DMS114 treated with DMSO at 0.1 percent for 48 hours (cell line): ENCODE data around the gene FAM221B.

Source experiments
- DNase-seq: peaks from one replicate; lab custom pipeline; 2025; ENCODE audit not compliant: unreplicated experiment; lab: John Stamatoyannopoulos, UW

FAM221B gene

GRCh38 chr9:35822926-35823325 lies 5.6 kb downstream of the FAM221B start:
- no peak for DNase-seq

- no peak for DNase-seq
These were observed 8.5 kb downstream of the FAM221B start for GRCh38 chr9:35820076-35820475.

- no peak for DNase-seq
These were observed 10.2 kb downstream of the FAM221B start for GRCh38 chr9:35818341-35818740.

DNA sequence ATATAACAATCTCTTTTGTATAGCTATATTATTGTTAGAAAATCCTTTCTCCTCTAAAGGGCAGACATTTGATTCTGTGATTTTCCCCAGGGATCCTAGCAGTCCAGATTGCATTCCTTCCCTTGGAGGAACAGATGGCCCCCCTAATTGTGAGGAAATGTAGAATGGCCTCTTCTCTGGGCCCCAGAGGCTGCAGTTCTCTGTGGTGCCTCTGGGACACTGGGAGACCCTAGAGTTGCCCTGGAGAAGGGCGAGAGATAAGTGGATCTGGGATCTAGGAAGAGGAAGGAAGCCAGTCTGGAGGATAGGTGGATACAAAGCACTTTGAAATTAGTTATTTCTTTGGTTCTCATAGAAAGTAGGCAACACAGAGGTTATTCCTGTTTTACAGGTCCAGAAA lies 11.8 kb downstream of the FAM221B start:
- peak; percentile 22 for DNase-seq

DNA sequence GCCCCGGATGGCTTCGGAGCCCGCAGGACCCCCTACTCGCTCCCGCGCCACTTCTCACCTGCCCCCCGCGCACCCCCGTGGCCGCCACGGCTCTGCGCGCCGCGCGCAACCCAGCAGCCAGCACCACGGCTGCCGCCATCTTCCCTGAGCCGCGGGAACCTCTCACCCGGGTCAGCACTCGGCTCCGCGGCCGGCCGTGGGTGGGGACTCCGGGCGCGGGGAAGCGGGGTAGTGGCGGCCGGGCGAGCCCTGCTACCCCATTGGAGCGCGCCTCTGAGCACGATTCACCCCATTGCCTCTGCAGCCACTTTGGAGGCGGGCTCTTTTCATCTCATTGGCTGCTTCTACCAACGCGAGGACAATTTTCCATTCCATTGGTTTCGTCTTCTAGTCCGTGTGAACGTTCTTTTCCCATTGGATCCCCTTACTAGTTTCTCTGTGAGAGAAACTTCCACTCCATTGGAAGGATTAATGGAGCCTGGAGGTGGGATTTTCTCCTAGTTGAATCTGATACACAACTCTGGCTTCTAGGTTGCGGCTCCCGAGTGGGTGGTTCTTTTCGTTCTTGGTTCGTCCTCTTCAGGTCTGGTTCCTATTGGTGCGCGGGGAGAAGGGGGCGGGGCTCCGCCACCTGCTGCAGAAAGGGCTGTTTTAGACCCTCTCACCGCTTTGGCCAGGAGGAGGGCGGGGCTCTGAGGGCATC lies 13.5 kb downstream of the FAM221B start, which contains the start of gene HINT2:
Gene HINT2, minus strand, starts transcription at position 202 of the 703 bp plus-strand sequence. Its CDS starts 63 bp downstream, at position 139.
- peak; percentile 99 for DNase-seq

DNA sequence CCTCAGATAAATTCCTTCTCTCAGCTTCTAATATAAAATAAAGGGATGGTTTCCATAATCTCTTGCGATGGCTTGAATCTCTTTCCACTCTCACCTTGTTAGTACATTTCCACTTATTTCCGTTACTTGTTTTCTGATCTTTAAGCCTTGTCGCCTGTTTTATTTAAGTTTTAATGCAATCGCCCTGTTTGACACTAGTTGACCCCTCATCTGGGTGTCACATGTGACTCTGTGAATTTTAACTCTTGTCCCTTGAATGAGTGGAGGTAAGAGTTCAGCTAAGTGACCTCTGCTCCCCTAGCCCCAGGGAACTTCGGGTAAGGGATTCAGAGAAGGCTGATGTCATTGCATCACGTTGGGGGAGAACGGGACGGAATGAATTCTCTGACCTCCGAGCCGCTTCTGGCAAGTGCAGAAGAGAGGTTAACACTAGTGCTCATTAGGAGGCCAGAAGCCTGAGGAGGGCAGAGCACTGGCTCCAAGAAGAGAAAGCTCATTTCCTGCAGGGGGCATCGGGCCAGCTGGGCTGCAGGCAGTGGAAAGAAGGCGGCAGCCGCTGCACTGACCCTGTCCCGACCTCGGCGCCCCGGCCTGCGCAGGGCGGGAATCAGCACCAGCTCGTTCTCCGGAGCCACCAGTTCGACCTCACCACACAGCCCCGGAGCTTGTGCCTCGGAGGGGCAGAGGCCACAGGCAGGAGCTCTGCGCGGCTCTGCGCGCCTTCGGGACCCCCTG lies 14.3 kb downstream of the FAM221B start:
- no peak for DNase-seq

- DNase-seq: no peak
These were observed 15.0 kb downstream of the FAM221B start for GRCh38 chr9:35813434-35814105.

DNA sequence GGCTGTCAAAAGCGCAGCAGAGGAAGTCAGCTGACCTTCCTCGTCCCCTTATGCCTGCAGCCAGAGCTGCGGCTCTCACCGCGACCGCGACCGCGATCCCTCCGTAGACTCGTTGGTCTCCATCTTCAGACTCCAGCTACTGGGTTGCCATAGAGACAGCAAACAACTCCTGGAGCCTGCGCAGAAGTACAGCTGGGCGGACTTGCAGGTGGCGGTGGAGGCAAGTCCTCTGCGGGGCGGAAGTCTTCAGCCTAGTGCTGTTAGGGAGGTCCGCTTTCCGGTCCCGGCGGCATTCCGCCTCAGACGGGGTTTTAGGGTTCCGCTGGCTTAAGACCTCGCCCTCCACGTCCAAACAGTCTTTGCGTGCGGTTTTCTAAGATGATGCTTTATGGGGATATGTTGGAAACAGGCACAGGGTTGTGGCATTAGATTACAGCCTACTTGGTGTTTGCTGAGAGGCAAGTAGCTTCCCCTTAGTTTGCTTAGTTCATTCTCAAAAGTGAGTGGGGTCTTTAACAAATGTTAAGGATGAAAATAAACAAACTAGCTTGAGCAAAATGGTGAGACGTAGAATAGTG lies 16.4 kb downstream of the FAM221B start, which contains the start of gene SPAG8:
Gene SPAG8, minus strand, starts transcription at position 238 of the 578 bp plus-strand sequence. Its CDS starts 115 bp downstream, at position 123.
- DNase-seq: peak; percentile 85

GRCh38 chr9:35811381-35812024 lies 17.0 kb downstream of the FAM221B start:
- DNase-seq: no peak

- no peak for DNase-seq
These were observed 18.4 kb downstream of the FAM221B start for GRCh38 chr9:35810122-35810521.

DNA sequence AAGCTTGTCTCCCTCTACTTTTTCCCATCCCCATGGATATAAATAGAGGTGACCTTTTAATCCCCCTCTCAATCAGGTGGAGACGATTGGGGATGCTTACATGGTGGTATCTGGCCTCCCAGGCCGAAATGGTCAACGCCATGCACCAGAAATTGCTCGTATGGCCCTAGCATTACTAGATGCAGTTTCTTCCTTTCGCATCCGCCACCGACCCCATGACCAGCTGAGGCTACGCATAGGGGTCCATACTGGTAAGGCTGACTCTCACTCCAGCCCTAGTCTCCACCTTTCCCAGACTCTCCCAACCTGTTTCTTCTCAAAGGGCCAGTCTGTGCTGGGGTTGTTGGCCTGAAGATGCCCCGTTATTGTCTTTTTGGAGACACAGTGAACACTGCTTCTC lies 20.1 kb downstream of the FAM221B start:
- DNase-seq: no peak

GRCh38 chr9:35806101-35806500 lies 22.4 kb downstream of the FAM221B start:
- DNase-seq: no peak

GRCh38 chr9:35801328-35802128 lies 27.0 kb downstream of the FAM221B start:
- DNase-seq: no peak

DNA sequence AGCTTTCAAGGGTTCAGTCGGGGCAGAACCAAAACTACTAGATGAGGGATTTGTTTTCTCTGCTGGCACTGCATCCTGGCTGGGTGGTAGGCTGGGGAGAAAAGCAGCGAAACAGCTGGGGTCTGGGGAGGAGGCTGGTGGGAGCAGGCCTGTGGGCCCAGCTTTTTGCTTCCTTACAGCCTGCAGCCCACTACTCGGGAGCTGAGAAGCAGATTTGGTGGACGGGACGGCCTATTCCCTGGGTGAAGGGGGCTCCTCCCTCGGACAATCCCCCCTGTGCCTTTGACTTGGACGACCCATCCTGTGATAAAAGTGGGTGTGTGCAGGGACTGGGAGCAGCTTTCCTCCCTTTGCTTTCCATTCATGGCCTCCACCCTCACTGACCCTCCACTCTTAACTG lies 28.0 kb downstream of the FAM221B start:
- no peak for DNase-seq

DNA sequence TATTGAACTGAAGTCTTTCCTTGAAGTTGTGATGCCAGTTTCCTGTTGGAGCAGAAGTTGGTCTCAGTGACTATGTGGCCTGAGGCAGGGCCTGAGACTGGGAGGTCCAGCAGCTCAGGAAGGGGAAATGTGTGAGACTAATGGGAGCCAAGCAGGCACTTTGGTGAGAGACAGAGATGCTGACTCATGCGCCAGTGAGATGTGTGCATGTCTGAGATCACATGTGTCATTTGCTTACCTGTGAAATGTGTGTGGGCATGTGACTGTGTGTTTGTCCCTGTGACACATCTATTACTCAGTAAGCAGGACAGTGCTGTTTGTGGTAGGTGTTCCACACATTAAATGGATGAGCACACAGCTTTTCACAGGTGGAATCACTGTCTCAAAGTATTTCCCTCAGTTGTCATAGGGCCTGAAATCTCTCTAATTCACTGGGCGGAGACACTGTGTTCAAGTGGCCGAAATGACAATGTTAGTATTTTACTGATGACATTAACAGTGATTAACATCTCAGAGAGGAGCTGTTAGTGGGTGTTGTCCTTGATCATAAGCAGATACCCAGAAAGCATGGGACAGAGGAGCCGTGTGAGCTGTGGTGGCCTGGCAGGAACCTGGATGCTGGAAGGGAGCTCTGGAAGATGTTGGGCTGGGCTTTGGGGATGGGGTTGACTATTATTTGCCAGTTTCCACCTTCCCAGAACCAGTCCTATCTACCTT lies 29.7 kb downstream of the FAM221B start:
- no peak for DNase-seq

DNA sequence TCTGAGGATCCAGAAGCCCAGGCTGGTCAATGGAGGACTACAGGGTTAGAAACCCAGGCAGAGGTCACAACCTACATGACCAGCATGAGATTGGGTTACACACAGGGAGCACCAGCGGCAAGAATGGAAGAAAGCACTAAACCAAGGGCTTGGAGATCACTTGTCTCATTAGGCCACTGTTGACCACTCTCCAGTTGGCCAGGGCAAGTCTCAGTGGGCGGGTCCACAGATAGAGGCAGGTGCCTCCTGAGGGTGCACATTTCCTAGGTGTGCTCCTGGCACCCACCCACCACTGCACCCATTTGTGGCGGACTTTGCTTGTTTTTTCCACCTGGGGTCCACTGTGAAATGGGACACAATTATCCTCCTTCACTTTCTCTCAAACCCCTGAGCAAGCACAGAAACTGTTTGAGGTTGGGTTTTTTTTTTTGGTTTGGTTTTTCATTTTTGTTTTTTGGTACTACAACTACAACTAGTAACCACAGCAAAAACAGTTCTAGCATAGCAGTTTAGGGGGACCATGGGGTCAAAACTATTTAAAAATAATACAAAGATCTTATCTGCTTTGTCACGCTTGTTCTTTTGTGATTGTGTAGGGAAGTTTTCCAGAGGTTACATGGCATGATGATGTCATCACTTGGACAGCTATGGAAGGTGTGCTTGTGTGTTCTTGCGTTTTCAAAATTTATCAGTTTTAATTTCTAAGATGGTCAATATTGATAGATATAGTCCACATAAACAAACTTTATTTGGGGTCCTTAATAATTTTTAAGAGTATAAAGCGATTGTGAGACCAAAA lies 31.0 kb downstream of the FAM221B start:
- no peak for DNase-seq

- DNase-seq: no peak
These were observed 32.8 kb downstream of the FAM221B start for GRCh38 chr9:35795695-35796094.

GRCh38 chr9:35793461-35793860 lies 35.1 kb downstream of the FAM221B start:
- no peak for DNase-seq

DNA sequence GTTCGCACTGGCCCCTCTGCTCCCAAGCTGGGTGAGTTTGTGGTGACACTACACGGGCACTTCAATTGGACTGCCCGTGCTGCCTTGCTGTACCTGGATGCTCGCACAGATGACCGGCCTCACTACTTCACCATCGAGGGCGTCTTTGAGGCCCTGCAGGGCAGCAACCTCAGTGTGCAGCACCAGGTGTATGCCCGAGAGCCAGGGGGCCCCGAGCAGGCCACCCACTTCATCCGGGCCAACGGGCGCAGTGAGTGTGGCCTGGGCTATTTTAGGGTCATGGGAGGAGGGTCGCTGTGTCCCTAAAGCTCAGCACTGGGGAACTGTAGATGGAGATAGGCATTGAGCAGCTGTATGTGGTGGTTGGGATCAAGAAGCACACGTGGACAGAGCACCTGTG lies 35.7 kb downstream of the FAM221B start:
- no peak for DNase-seq
